ENCODE data around the gene CLDN1. TPM values are rescaled to one million over a fixed set of nuclear protein-coding genes. Genes with fewer than 3 reads are reported as not detected.

CLDN1 gene
- total RNA-seq, 1 experiment from 2014 or later: 27.1 TPM

DNA sequence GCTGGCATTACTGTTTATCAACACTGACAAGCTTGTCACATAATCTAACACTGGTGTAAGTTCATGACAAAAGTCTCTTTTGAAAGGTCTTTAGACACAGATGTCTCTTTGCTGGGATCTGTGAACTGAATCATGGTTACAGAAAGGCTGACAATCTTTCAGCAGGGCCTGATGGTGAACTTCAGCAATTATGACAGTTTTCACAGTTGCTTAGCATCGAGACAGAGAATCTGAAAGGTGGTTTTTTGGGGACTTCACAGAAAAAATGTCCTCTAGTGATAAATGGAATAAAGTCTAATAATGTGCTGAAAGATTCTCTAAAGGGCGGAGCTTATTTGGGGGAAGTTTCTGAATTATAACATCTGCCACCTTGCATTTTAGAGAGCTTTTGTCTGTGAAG is 32.3 kb downstream of the CLDN1 start:
- TF ChIP-seq EZH2 (IDR thresholded peaks at IDR 0.05; ENCODE audit: low read depth): no peak
- TF ChIP-seq, protein P1, sequence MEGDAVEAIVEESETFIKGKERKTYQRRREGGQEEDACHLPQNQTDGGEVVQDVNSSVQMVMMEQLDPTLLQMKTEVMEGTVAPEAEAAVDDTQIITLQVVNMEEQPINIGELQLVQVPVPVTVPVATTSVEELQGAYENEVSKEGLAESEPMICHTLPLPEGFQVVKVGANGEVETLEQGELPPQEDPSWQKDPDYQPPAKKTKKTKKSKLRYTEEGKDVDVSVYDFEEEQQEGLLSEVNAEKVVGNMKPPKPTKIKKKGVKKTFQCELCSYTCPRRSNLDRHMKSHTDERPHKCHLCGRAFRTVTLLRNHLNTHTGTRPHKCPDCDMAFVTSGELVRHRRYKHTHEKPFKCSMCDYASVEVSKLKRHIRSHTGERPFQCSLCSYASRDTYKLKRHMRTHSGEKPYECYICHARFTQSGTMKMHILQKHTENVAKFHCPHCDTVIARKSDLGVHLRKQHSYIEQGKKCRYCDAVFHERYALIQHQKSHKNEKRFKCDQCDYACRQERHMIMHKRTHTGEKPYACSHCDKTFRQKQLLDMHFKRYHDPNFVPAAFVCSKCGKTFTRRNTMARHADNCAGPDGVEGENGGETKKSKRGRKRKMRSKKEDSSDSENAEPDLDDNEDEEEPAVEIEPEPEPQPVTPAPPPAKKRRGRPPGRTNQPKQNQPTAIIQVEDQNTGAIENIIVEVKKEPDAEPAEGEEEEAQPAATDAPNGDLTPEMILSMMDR (conservative IDR thresholded peaks at IDR 0.05): no peak
- no peaks in the 10 kb centered on the region for H3K36me3 ChIP-seq (ENCODE audit: low read depth)
- intact Hi-C loops (cut with micrococcal nuclease; ENCODE audit: unreplicated experiment): no loop called here
- POLR2A ChIA-PET (ENCODE audit: unreplicated experiment): no interaction called here
- peaks cover 15% of the 10 kb centered on the region for H3K9me3 ChIP-seq (ENCODE audit: insufficient read depth, low read depth)
- no peak overlapping the region for H3K4me3 ChIP-seq
- BruUV-seq (replicated peaks): no TSS peak
- no peaks in the 10 kb centered on the region for H3K9me2 ChIP-seq (ENCODE audit: insufficient read depth)
- no peaks in the 10 kb centered on the region for H3F3A ChIP-seq (ENCODE audit: insufficient read depth, low read depth)
- H3K27me3 ChIP-seq (ENCODE audit: insufficient read depth, low read depth): no peaks in the 10 kb centered on the region
- H2AFZ ChIP-seq: no peak overlapping the region
- no peaks in the 10 kb centered on the region for H4K20me1 ChIP-seq (ENCODE audit: insufficient read depth)
- no peaks in the 10 kb centered on the region for H3K4me1 ChIP-seq (replicated peaks; ENCODE audit: insufficient read depth)
- no peaks in the 10 kb centered on the region for H3K79me2 ChIP-seq (ENCODE audit: low read depth)
- no peak overlapping the region for H3K4me2 ChIP-seq
- CTCF ChIA-PET: no interaction called here
- no peak overlapping the region for H3K27ac ChIP-seq
- no peak for DNase-seq

DNA sequence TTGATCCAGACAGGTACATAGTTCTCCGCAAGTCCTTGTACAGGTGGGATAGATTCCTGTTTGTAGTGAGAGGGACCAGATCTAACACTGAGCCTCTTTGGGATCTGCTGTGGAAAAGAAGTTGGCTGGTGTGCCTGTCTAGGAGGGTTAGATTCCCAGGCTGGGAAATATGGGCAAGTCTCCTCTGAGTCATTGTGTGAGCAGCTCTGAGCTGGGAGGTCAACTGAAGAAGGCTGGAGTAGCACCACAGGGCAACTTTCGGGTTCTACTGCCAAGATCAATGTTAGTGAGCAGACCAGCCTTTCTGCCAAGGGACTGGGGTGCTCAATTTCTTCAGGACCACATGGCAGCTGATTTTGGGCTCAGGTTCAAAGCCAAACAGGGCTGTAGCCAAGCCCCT is 33.4 kb downstream of the CLDN1 start:
- no peaks in the 10 kb centered on the region for H3K4me1 ChIP-seq (replicated peaks; ENCODE audit: insufficient read depth)
- H3K27ac ChIP-seq: no peak overlapping the region
- CTCF ChIA-PET: no interaction called here
- no peaks in the 10 kb centered on the region for H3K79me2 ChIP-seq (ENCODE audit: low read depth)
- H3K9me3 ChIP-seq (ENCODE audit: insufficient read depth, low read depth): peaks cover 15% of the 10 kb centered on the region
- no peak overlapping the region for H3K4me3 ChIP-seq
- no peak overlapping the region for H3K4me2 ChIP-seq
- H4K20me1 ChIP-seq (ENCODE audit: insufficient read depth): no peaks in the 10 kb centered on the region
- H3K36me3 ChIP-seq (ENCODE audit: low read depth): no peaks in the 10 kb centered on the region
- no peaks in the 10 kb centered on the region for H3K9me2 ChIP-seq (ENCODE audit: insufficient read depth)
- H2AFZ ChIP-seq: no peak overlapping the region
- no TSS peak for BruUV-seq (replicated peaks)
- DNase-seq: no peak
- no peak for TF ChIP-seq EZH2 (IDR thresholded peaks at IDR 0.05; ENCODE audit: low read depth)
- TF ChIP-seq, protein P1 (conservative IDR thresholded peaks at IDR 0.05): no peak
- H3F3A ChIP-seq (ENCODE audit: insufficient read depth, low read depth): no peaks in the 10 kb centered on the region
- H3K27me3 ChIP-seq (ENCODE audit: insufficient read depth, low read depth): no peaks in the 10 kb centered on the region
- POLR2A ChIA-PET (ENCODE audit: unreplicated experiment): no interaction called here
- intact Hi-C loops (cut with micrococcal nuclease; ENCODE audit: unreplicated experiment): no loop called here

DNA sequence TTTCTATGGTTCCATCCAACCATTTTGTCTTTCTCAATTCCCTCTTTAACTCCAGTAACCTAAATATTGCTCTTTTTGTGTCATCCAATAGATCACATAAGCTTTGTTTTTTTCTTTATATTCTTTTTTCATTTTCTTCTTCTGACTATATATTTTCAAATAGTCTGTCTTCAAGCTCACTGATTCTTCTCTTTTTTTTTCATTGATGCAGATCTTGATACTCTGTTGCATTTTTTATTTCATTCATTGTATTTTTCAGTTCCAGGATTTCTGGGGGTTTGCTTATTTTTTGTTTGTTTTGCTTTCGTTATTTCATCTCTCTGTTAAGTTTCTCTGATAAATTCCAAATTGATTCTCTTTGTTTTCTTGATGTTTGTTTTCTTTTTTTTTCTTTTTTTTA is 36.2 kb downstream of the CLDN1 start:
- H3K36me3 ChIP-seq (ENCODE audit: low read depth): no peaks in the 10 kb centered on the region
- CTCF ChIA-PET: no interaction called here
- DNase-seq: no peak
- H3K27ac ChIP-seq: no peak overlapping the region
- H2AFZ ChIP-seq: no peak overlapping the region
- no peaks in the 10 kb centered on the region for H3K9me2 ChIP-seq (ENCODE audit: insufficient read depth)
- BruUV-seq (replicated peaks): no TSS peak
- no peak overlapping the region for H3K4me3 ChIP-seq
- H4K20me1 ChIP-seq (ENCODE audit: insufficient read depth): no peaks in the 10 kb centered on the region
- H3K4me2 ChIP-seq: no peak overlapping the region
- POLR2A ChIA-PET (ENCODE audit: unreplicated experiment): no interaction called here
- TF ChIP-seq, protein P1 (conservative IDR thresholded peaks at IDR 0.05): no peak
- no peak for TF ChIP-seq EZH2 (IDR thresholded peaks at IDR 0.05; ENCODE audit: low read depth)
- no peaks in the 10 kb centered on the region for H3F3A ChIP-seq (ENCODE audit: insufficient read depth, low read depth)
- H3K4me1 ChIP-seq (replicated peaks; ENCODE audit: insufficient read depth): no peaks in the 10 kb centered on the region
- no peaks in the 10 kb centered on the region for H3K27me3 ChIP-seq (ENCODE audit: insufficient read depth, low read depth)
- H3K79me2 ChIP-seq (ENCODE audit: low read depth): no peaks in the 10 kb centered on the region
- H3K9me3 ChIP-seq (ENCODE audit: insufficient read depth, low read depth): peaks cover 7% of the 10 kb centered on the region
- intact Hi-C loops (cut with micrococcal nuclease; ENCODE audit: unreplicated experiment): no loop called here
